ENCODE data around the gene WDFY3. TPM values are rescaled to one million over a fixed set of nuclear protein-coding genes. Genes with fewer than 3 reads are reported as not detected.
"Not testable (repeated sequence)": the region's sequence is repeated elsewhere in the genome, so short reads cannot be mapped to it uniquely, and the experiment has no call there.

Gene WDFY3
- total RNA-seq, 1 donor = 12.9 TPM

DNA sequence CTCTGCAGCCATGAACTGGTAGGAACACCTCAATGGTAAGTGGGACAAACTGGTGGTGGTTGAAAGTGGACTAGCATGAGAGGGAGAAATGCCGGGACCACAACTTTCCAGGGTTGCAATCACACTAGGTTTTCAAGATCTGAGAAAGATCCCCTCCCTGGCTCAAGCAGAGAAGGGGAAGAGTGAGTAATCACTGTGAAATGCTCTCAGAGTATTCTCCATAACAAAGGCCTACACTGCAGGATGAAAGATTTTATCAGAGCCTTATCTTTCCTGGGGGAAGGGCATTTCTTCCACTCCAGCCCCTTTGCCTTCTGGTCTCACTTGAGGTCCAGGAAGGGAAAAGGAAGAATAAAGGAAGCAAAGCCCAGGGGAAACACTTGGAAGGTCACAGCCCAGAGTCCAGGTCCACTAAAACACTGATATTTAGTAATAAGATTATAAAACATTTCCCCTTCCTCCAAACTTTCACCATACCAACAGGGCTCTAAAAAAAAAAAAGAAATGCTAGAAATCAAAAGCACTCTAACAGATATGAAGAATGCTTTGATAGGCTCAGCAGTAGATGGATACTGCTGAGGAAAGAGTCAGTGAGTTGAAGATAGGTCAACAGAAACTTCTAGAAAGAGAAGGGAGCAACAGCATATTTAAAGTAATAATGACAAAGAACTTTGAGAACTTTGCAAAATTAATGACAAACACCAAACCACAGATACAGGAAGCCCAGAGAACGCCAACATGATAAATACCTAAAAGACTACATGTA lies 95.9 kb downstream of the WDFY3 start:
- no peak for DNase-seq (ENCODE audit: low read depth in 2 of 3, low spot score in 2 of 3)

DNA sequence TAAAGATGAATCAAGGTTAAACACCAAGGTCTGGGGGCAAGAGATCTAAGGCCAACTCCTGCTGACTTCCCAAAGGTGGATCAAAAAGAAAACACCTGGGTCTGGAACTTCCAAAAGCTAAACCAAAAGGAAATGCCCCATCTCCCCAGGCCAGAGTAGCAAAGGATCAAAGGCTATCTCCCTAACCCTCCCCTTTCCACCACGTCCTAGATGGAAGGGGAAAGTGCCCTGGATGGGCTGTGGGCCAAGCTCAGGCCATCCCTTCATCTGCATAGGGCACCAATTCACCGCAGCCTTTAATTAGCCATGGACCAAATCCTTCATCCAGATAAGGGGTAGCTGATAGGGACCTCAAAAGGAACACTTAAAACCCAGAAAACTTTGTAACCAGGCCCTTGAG lies 100.2 kb downstream of the WDFY3 start:
- no peak for DNase-seq (ENCODE audit: low read depth in 2 of 3, low spot score in 2 of 3)

DNA sequence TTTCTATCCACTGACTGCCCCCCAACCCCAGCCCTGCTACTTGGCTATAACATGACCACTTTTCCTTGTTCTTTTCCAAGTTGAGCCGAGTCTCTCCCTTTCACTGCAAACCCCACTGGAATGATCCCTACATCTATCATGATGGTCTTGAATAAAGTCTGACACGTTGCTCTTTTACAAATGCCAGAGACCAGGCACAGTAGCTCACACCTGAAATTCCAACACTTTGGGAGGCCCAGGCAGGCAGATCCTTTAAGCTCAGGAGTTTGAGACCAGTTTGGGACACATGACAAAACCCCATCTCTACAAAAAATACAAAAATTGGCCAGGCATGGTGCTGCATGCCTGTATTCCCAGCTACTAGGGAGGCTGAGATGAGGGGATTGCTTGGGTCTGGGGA lies 100.9 kb downstream of the WDFY3 start:
- DNase-seq (ENCODE audit: low read depth in 2 of 3, low spot score in 2 of 3) = no peak

DNA sequence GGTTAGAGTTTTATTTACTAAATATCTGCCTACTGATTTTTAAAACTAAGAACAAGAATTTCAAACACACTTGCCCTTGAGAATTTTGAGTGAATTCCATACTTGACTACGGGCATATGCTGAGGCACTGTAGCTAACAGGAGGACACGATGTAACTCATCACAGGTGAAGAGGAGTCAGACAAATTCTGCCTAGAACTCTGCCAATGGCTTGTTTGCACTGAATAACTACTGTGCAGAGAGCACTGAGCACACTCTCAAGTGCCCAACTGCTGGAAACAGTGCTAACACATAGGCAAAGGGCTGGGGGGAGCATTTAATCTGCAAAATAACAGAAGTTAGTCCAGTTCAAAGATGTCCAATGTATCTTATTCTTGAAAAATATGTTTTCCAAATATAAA lies 104.4 kb downstream of the WDFY3 start:
- no peak for DNase-seq (ENCODE audit: low read depth in 2 of 3, low spot score in 2 of 3)

- no peak for DNase-seq (ENCODE audit: low read depth in 2 of 3, low spot score in 2 of 3)
Measured at GRCh38 chr4:84857296-84857695, 109.2 kb downstream of the WDFY3 start.

- no peak for DNase-seq (ENCODE audit: low read depth in 2 of 3, low spot score in 2 of 3)
Measured at GRCh38 chr4:84856468-84857049, 109.9 kb downstream of the WDFY3 start.

DNA sequence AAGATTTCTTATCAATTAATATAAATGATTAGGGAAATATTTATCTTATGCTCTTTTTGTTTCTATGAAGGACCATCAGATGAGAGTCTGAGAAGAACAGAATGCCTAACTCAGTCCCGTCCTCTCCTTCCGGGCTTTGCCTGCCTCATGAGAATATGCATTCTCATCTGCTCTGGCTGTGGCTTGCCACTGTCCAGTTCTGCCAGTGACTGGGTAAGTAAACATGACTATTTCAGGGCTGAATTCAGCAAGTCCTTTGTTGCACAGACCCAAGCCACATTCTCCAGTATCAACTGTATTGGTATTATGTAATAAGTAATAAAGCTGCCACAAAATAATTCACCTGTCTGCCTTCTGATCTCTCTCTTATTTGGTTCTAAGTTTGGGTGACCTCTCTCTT lies 110.7 kb downstream of the WDFY3 start:
- DNase-seq (ENCODE audit: low read depth in 2 of 3, low spot score in 2 of 3) = no peak

- DNase-seq (ENCODE audit: low read depth in 2 of 3, low spot score in 2 of 3) = no peak
Measured at GRCh38 chr4:84852081-84852480, 114.4 kb downstream of the WDFY3 start.

DNA sequence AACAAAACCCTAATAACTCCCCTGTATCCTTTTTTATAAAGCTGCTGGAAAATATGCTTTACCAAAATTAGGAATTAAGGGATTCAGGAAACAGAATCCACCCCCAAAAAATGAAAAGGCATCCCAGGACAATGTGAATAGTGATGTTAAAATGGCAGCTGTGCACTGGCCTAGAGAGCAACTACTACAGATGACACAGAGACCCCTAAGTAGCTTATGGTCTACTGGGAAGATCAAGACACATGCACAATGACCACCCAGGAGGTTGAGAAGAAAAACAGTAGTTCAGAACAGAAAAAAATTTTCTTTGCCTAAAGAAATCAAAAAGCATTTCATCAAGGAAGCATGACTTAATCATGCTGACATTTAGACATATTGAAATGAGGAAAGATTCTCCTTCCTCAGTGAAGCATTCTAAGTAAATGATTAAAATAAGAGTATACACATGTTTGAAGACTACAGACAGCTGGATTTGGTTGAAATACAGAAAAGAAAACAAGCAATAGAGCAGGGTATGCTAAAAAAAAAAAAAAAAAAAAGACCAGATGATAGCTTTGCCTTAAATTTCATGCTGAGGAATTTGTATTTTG lies 117.3 kb downstream of the WDFY3 start:
- no peak for DNase-seq (ENCODE audit: low read depth in 2 of 3, low spot score in 2 of 3)

DNA sequence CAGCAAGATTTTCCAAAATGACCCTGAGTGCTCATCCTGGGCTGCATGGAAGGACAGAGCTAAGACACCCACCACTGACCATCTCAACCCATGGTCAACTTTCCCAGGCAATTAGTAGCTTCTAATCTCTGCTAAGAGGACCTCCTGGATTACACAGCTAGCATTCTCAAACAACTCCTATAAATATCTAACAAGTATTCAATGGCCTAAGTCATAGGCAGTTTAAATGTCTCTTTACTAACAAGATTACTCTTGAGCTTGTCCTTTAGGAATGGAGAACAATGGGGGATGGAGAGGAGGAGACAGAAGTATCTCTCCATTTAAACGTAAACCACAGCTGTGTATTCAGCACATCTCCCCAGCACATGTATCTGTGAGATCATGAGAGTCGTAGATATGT lies 118.1 kb downstream of the WDFY3 start:
- no peak for DNase-seq (ENCODE audit: low read depth in 2 of 3, low spot score in 2 of 3)

DNA sequence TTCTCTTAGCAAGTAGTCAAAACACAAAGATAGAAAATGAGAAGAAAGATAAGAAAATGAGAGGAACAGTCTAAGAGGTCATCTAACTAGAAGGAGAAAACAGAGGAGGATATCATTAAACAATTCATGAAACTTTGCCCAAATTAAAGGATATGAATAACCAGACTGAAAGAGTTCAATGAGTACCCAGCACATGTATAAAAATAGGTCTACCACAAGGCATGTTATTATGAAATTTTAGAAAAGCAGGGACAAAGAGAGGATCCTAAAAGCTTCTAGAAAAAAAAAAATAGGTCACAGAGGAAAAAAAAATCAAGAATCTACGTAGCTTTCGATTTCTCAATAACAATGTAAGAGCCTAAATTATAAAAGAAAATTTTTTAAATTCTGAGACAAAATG lies 118.5 kb downstream of the WDFY3 start:
- no peak for DNase-seq (ENCODE audit: low read depth in 2 of 3, low spot score in 2 of 3)

GRCh38 chr4:84846985-84847384 lies 119.5 kb downstream of the WDFY3 start:
- no peak for DNase-seq (ENCODE audit: low read depth in 2 of 3, low spot score in 2 of 3)

DNA sequence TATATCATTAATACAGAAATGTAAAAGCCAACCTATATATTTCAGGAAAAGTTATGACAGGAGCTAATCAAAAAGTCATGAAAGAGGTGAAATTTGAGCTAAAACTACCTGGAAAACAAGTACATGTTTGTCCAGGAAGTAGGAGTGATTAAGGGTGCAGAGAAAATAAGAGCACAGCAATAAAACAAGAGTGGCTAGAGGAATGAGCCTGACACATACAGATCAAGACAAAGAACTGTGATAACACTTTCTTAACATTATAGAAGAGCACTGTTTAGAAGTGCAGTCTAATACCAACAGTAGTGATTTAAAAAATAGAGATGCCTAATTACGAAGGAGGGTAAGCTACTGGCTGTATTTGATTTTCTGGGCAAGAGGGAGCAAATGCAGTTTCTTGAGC lies 125.1 kb downstream of the WDFY3 start:
- DNase-seq (ENCODE audit: low read depth in 2 of 3, low spot score in 2 of 3) = no peak

GRCh38 chr4:84837751-84838150 lies 128.7 kb downstream of the WDFY3 start:
- no peak for DNase-seq (ENCODE audit: low read depth in 2 of 3, low spot score in 2 of 3)

DNA sequence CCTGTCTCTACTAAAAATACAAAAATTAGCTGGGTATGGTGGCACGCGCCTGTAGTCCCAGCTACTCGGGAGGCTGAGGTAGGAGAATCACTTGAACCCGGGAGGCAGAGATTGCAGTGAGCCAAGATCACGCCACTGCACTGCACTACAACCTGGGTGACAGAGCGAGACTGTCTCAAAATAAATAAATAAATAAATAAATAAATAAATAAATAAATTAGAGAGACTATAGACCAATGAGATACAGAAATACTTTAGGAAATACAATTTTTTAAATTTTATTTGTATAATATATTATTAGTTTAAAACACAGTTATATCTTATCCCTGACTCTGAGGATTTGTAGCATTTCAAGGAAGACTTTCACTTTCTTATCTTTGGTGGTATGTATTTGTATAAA lies 136.9 kb downstream of the WDFY3 start:
- not testable (repeated sequence) for DNase-seq (ENCODE audit: low read depth in 2 of 3, low spot score in 2 of 3)

- peak in 1 of 3 donors; percentile 3 for DNase-seq (ENCODE audit: low read depth in 2 of 3, low spot score in 2 of 3)
Measured at GRCh38 chr4:84826681-84827080, 139.8 kb downstream of the WDFY3 start.

- no peak for DNase-seq (ENCODE audit: low read depth in 2 of 3, low spot score in 2 of 3)
Measured at GRCh38 chr4:84825701-84826341, 140.7 kb downstream of the WDFY3 start.

- no peak for DNase-seq (ENCODE audit: low read depth in 2 of 3, low spot score in 2 of 3)
Measured at GRCh38 chr4:84821064-84821463, 145.4 kb downstream of the WDFY3 start.

GRCh38 chr4:84814094-84814750 lies 152.3 kb downstream of the WDFY3 start:
- no peak for DNase-seq (ENCODE audit: low read depth in 2 of 3, low spot score in 2 of 3)

GRCh38 chr4:84809946-84810345 lies 156.5 kb downstream of the WDFY3 start:
- no peak for DNase-seq (ENCODE audit: low read depth in 2 of 3, low spot score in 2 of 3)

- DNase-seq (ENCODE audit: low read depth in 2 of 3, low spot score in 2 of 3) = no peak
Measured at GRCh38 chr4:84808332-84808731, 158.2 kb downstream of the WDFY3 start.

Data from hematopoietic multipotent progenitor cell (in vitro differentiated cells).